Urothelium cell line (cell line): Measurements from ENCODE around the gene PINK1.
A peak's percentile ranks its signal among the peaks of the same experiment; 100 is the strongest.

ENCODE experiments used
- DNase-seq: peaks from one replicate; pipeline ENCODE4 v3.0.0; 2011; ENCODE audit warnings: low spot score, mixed read lengths
- FAIRE-seq: peaks from 2 replicates; lab custom pipeline; 2011; peaks lifted over from hg19 to GRCh38; lab: Jason Lieb, UNC

PINK1 gene

GRCh38 chr1:20641975-20642374 lies 8.7 kb downstream of the PINK1 start:
- FAIRE-seq (no peak), DNase-seq (no peak)

GRCh38 chr1:20643080-20643479 lies 9.8 kb downstream of the PINK1 start:
- no peak for FAIRE-seq
- DNase-seq, result no peak

- DNase-seq (no peak), FAIRE-seq (no peak)
Observed at GRCh38 chr1:20644416-20644815, 11.2 kb downstream of the PINK1 start.

- FAIRE-seq (no peak), DNase-seq (no peak)
Observed at GRCh38 chr1:20645414-20645813, 12.2 kb downstream of the PINK1 start.

- FAIRE-seq (no peak), DNase-seq (no peak)
Observed at GRCh38 chr1:20648438-20648837, 15.2 kb downstream of the PINK1 start.

- no peak for FAIRE-seq
- DNase-seq, result no peak
Observed at GRCh38 chr1:20648946-20649345, 15.7 kb downstream of the PINK1 start.

GRCh38 chr1:20652300-20652699 lies 19.0 kb downstream of the PINK1 start:
- FAIRE-seq (no peak), DNase-seq (no peak)

GRCh38 chr1:20654104-20654690 lies 20.9 kb downstream of the PINK1 start:
- FAIRE-seq (no peak), DNase-seq (no peak)

GRCh38 chr1:20657024-20657423 lies 23.8 kb downstream of the PINK1 start:
- FAIRE-seq (no peak), DNase-seq (no peak)

- DNase-seq, result no peak
- FAIRE-seq, result no peak
Observed at GRCh38 chr1:20658166-20658915, 25.1 kb downstream of the PINK1 start.

GRCh38 chr1:20660363-20660762 lies 27.1 kb downstream of the PINK1 start:
- no peak for FAIRE-seq

GRCh38 chr1:20660847-20661206 lies 27.6 kb downstream of the PINK1 start:
- DNase-seq (no peak), FAIRE-seq (no peak)

More at GRCh38 chr1:20660363-20660762, 27.1 kb downstream of the PINK1 start:
- no peak for DNase-seq

GRCh38 chr1:20661207-20662109 lies 28.2 kb downstream of the PINK1 start, which contains the start of gene DDOST:
DDOST (minus strand) TSS chr1:20661369; CDS start chr1:20661350, 19 bp downstream.
- FAIRE-seq (peak; percentile 96), DNase-seq (peak; percentile 98)

GRCh38 chr1:20662110-20662475 lies 28.8 kb downstream of the PINK1 start:
- DNase-seq, result no peak
- FAIRE-seq, result no peak

- DNase-seq (no peak), FAIRE-seq (no peak)
Observed at GRCh38 chr1:20663365-20663764, 30.1 kb downstream of the PINK1 start.

- DNase-seq, result no peak
- FAIRE-seq, result no peak
Observed at GRCh38 chr1:20663969-20664715, 30.9 kb downstream of the PINK1 start.

GRCh38 chr1:20665726-20666125 lies 32.5 kb downstream of the PINK1 start:
- DNase-seq (no peak), FAIRE-seq (no peak)

GRCh38 chr1:20666146-20666545 lies 32.9 kb downstream of the PINK1 start:
- DNase-seq, result no peak
- FAIRE-seq, result no peak

- DNase-seq, result no peak
- no peak for FAIRE-seq
Observed at GRCh38 chr1:20666804-20667203, 33.5 kb downstream of the PINK1 start.

GRCh38 chr1:20668581-20668980 lies 35.3 kb downstream of the PINK1 start:
- no peak for DNase-seq
- no peak for FAIRE-seq

- no peak for FAIRE-seq
- no peak for DNase-seq
Observed at GRCh38 chr1:20670936-20671335, 37.7 kb downstream of the PINK1 start.
